WTC11 (cell line): ENCODE results near the gene PBRM1. TPM values are rescaled to one million over a fixed set of nuclear protein-coding genes. Genes with fewer than 3 reads are reported as not detected.

Experiments
- ATAC-seq: fragments of 200-7000 bp; cut with Tn5 transposase; 2 replicates; pipeline ENCODE4 v1.10.0; 2021; ENCODE audit warnings: mild to moderate bottlenecking, moderate library complexity
- CTCF ChIA-PET: fragments of 300-600 bp; sonication (Branson Sonifier 250); formaldehyde crosslinking; loops from one replicate; lab custom pipeline; 2021; ENCODE audit warnings: antibody characterized with exemption; lab: Charles Lee
- POLR2A ChIA-PET: fragments of 350-600 bp; sonication (Branson Sonifier 250); formaldehyde crosslinking; loops from one replicate; lab custom pipeline; 2021; ENCODE audit warnings: antibody characterized with exemption; lab: Charles Lee
- DNase-seq: peaks from one replicate; pipeline ENCODE4 v3.0.0; 2021; ENCODE audit warnings: low spot score
- H3K27ac Mint-ChIP-seq: 2 replicates; pipeline ENCODE4 v1.8.0; 2021; ENCODE audit warnings: mixed read lengths
- H3K27me3 Mint-ChIP-seq: 2 replicates; pipeline ENCODE4 v1.8.0; 2021; ENCODE audit warnings: low read depth, mild to moderate bottlenecking, moderate library complexity, mixed read lengths
- H3K36me3 Mint-ChIP-seq: 2 replicates; pipeline ENCODE4 v1.8.0; 2021; ENCODE audit warnings: mixed read lengths
- H3K4me1 Mint-ChIP-seq: 2 replicates; pipeline ENCODE4 v1.8.0; 2022; ENCODE audit warnings: mixed read lengths
- H3K4me3 Mint-ChIP-seq: 2 replicates; pipeline ENCODE4 v1.8.0; 2021; ENCODE audit warnings: mild to moderate bottlenecking, moderate library complexity, mixed read lengths
- H3K9me3 Mint-ChIP-seq: 2 replicates; pipeline ENCODE4 v1.8.0; 2021; ENCODE audit warnings: mixed read lengths
- AR ChIP-seq: fragments of 250-450 bp; sonication (Bioruptor Pico); IDR thresholded peaks from 2 replicates; pipeline ENCODE4 v1.9.0; 2021; ENCODE audit warnings: mild to moderate bottlenecking
- ARID4B ChIP-seq: sonication (generic); formaldehyde crosslinking; IDR thresholded peaks from 2 replicates; pipeline ENCODE4 v1.8.0; 2023; ENCODE audit warnings: missing genetic modification reagents, mild to moderate bottlenecking, borderline replicate concordance
- ATF1 ChIP-seq: sonication (generic); formaldehyde crosslinking; IDR thresholded peaks from 2 replicates; pipeline ENCODE4 v1.8.1; 2023; ENCODE audit warnings: mild to moderate bottlenecking, moderate library complexity, missing genetic modification reagents
- ATF2 ChIP-seq: sonication (generic); formaldehyde crosslinking; IDR thresholded peaks from 2 replicates; pipeline ENCODE4 v1.8.1; 2022; ENCODE audit warnings: low read depth, missing genetic modification reagents, borderline replicate concordance
- ATF3 ChIP-seq: sonication (generic); formaldehyde crosslinking; conservative IDR thresholded peaks from 2 replicates; pipeline ENCODE4 v1.8.1; 2022; ENCODE audit warnings: mild to moderate bottlenecking, missing genetic modification reagents
- CREB1 ChIP-seq: sonication (generic); formaldehyde crosslinking; IDR thresholded peaks from 2 replicates; pipeline ENCODE4 v1.8.0; 2023; ENCODE audit warnings: mild to moderate bottlenecking, missing genetic modification reagents
- E2F4 ChIP-seq: sonication (generic); formaldehyde crosslinking; IDR thresholded peaks from 2 replicates; pipeline ENCODE4 v1.8.1; 2022; ENCODE audit warnings: low read depth, mild to moderate bottlenecking, moderate library complexity, missing genetic modification reagents, borderline replicate concordance
- ERG ChIP-seq: fragments of 250-450 bp; sonication (Bioruptor Pico); IDR thresholded peaks from 2 replicates; pipeline ENCODE4 v1.8.0; 2021; ENCODE audit warnings: mild to moderate bottlenecking
- FOXP1 ChIP-seq: sonication (generic); formaldehyde crosslinking; IDR thresholded peaks from 2 replicates; pipeline ENCODE4 v1.8.0; 2022; ENCODE audit warnings: missing genetic modification reagents, mild to moderate bottlenecking, moderate library complexity, borderline replicate concordance
- SP1 ChIP-seq: sonication (generic); formaldehyde crosslinking; conservative IDR thresholded peaks from 2 replicates; pipeline ENCODE4 v1.8.1; 2022; ENCODE audit warnings: missing genetic modification reagents
- TCF7 ChIP-seq: sonication (generic); formaldehyde crosslinking; IDR thresholded peaks from 2 replicates; pipeline ENCODE4 v1.8.0; 2022; ENCODE audit warnings: mild to moderate bottlenecking, low read depth, missing genetic modification reagents, moderate library complexity
- USF2 ChIP-seq: sonication (generic); formaldehyde crosslinking; IDR thresholded peaks from 2 replicates; pipeline ENCODE4 v1.8.1; 2023; ENCODE audit warnings: mild to moderate bottlenecking, missing genetic modification reagents, moderate library complexity
- ZNF263 ChIP-seq: sonication (generic); formaldehyde crosslinking; IDR thresholded peaks from 2 replicates; pipeline ENCODE4 v1.8.1; 2022; ENCODE audit warnings: low read depth, mild to moderate bottlenecking, moderate library complexity, missing genetic modification reagents
- ZNF317 ChIP-seq: sonication (generic); formaldehyde crosslinking; IDR thresholded peaks from 2 replicates; pipeline ENCODE4 v1.8.1; 2023; ENCODE audit warnings: low read depth, mild to moderate bottlenecking, moderate library complexity, missing genetic modification reagents, borderline replicate concordance
- ZNF532 ChIP-seq: fragments of 250-450 bp; sonication (Bioruptor Pico); IDR thresholded peaks from 2 replicates; pipeline ENCODE4 v1.9.0; 2021; ENCODE audit warnings: mild to moderate bottlenecking, borderline replicate concordance
- ZNF671 ChIP-seq: fragments of 250-450 bp; sonication (Bioruptor Pico); IDR thresholded peaks from 2 replicates; pipeline ENCODE4 v1.8.0; 2021; ENCODE audit warnings: mild to moderate bottlenecking
- total RNA-seq: library from RNA; stranded (reverse); gene quantifications from 3 replicates; pipeline ENCODE4 v1.2.3, GENCODE V29; 2021

PBRM1 gene
- total RNA-seq, 1 experiment from 2014 or later: 48.8 TPM

- TF ChIP-seq TCF7 (CRISPR knock-in tag): no peak
- TF ChIP-seq ZNF671: no peak
- TF ChIP-seq ATF1 (CRISPR knock-in tag): no peak
- no peak for TF ChIP-seq AR
- TF ChIP-seq USF2 (CRISPR knock-in tag): no peak
- TF ChIP-seq ZNF263 (CRISPR knock-in tag): no peak
- no peak for TF ChIP-seq E2F4 (CRISPR knock-in tag)
Observed at GRCh38 chr3:52651592-52651991, 34.1 kb downstream of the PBRM1 start (continued).

- no peaks in the 10 kb centered on the region for H3K27me3 Mint-ChIP-seq
- ChIA-PET CTCF (no interaction called here), POLR2A (no interaction called here)
- H3K4me3 Mint-ChIP-seq: no peak overlapping the region
- H3K27ac Mint-ChIP-seq: no peak overlapping the region
- peaks cover 34% of the 10 kb centered on the region for H3K36me3 Mint-ChIP-seq
- DNase-seq (no peak), ATAC-seq (no peak)
- no peaks in the 10 kb centered on the region for H3K9me3 Mint-ChIP-seq
- no peaks in the 10 kb centered on the region for H3K4me1 Mint-ChIP-seq
- TF ChIP-seq FOXP1 (CRISPR knock-in tag) (no peak), SP1 (CRISPR knock-in tag) (no peak), ATF3 (CRISPR knock-in tag) (no peak), ARID4B (CRISPR knock-in tag) (no peak), ZNF317 (CRISPR knock-in tag) (no peak), ERG (CRISPR knock-in tag) (no peak), E2F4 (CRISPR knock-in tag) (no peak), ZNF532 (CRISPR knock-in tag) (no peak), ATF1 (CRISPR knock-in tag) (no peak), CREB1 (CRISPR knock-in tag) (no peak), ATF2 (CRISPR knock-in tag) (no peak)
Observed at GRCh38 chr3:52650439-52650838, 35.3 kb downstream of the PBRM1 start.
